Measurements from ENCODE around the gene DOCK3. TPM values are rescaled to one million over a fixed set of nuclear protein-coding genes. Genes with fewer than 3 reads are reported as not detected.
"Not testable (repeated sequence)": the region's sequence is repeated elsewhere in the genome, so short reads cannot be mapped to it uniquely, and the experiment has no call there.

DOCK3 gene
- total RNA-seq, 1 experiment from 2014 or later, result 0.47 TPM

DNA sequence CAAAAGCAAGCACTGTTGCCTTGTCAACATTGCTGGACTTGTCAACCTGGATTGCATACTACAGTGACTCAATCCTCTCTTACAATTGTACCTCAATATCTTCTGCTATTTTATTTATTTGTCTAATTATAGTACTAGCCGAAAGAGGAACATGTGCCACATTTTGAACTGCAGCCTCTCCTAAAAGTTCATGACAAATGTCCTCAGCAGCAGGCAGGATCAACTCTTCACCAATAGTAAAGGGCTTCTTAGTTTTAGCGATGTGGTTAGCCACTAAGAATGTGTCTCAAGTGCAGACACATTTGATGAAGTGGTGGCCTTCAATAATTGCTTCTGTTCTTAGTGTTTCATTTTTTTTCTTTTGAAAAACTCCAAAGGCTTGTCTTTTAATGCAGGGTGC is 13.2 kb downstream of the DOCK3 start:
- H3K9me3 ChIP-seq (ENCODE audit: low read depth, low read length, poor library complexity, severe bottlenecking), result no peaks in the 10 kb centered on the region
- no peaks in the 10 kb centered on the region for H3K4me1 ChIP-seq (ENCODE audit: insufficient read depth, low read length, poor library complexity, severe bottlenecking)
- POLR2A ChIA-PET (ENCODE audit: low non-redundant PET), result no interaction called here
- DNase-seq (ENCODE audit: low spot score), result no peak
- intact Hi-C loops (cut with micrococcal nuclease; ENCODE audit: unreplicated experiment), result no loop called here
- no peak for TF ChIP-seq EZH2 (IDR thresholded peaks at IDR 0.05; ENCODE audit: borderline replicate concordance, low read depth, low read length, poor library complexity, severe bottlenecking)
- no peak for TF ChIP-seq CTCF (conservative IDR thresholded peaks at IDR 0.05; ENCODE audit: low read depth, low read length)
- BruUV-seq (replicated peaks), result no TSS peak
- H3K27ac ChIP-seq (ENCODE audit: low read depth, low read length, poor library complexity, severe bottlenecking), result no peak overlapping the region
- no peak overlapping the region for H3K4me3 ChIP-seq (ENCODE audit: low read depth, low read length, poor library complexity, severe bottlenecking)
- CTCF ChIA-PET, result no interaction called here
- H3K27me3 ChIP-seq (replicated peaks; ENCODE audit: insufficient read depth, low read depth, low read length, poor library complexity), result peaks cover 7% of the 10 kb centered on the region
- H3K36me3 ChIP-seq (ENCODE audit: insufficient read depth, low read length, poor library complexity, severe bottlenecking), result no peaks in the 10 kb centered on the region

- CTCF ChIA-PET; DNase-seq (ENCODE audit: low spot score); H3K27me3 ChIP-seq (replicated peaks; ENCODE audit: insufficient read depth, low read depth, low read length, poor library complexity); POLR2A ChIA-PET (ENCODE audit: low non-redundant PET); H3K27ac ChIP-seq (ENCODE audit: low read depth, low read length, poor library complexity, severe bottlenecking); H3K9me3 ChIP-seq (ENCODE audit: low read depth, low read length, poor library complexity, severe bottlenecking); H3K36me3 ChIP-seq (ENCODE audit: insufficient read depth, low read length, poor library complexity, severe bottlenecking); BruUV-seq (replicated peaks); intact Hi-C loops (cut with micrococcal nuclease; ENCODE audit: unreplicated experiment); H3K4me1 ChIP-seq (ENCODE audit: insufficient read depth, low read length, poor library complexity, severe bottlenecking); H3K4me3 ChIP-seq (ENCODE audit: low read depth, low read length, poor library complexity, severe bottlenecking): not testable (repeated sequence)
Observed at GRCh38 chr3:50688602-50689001, 13.9 kb downstream of the DOCK3 start.

DNA sequence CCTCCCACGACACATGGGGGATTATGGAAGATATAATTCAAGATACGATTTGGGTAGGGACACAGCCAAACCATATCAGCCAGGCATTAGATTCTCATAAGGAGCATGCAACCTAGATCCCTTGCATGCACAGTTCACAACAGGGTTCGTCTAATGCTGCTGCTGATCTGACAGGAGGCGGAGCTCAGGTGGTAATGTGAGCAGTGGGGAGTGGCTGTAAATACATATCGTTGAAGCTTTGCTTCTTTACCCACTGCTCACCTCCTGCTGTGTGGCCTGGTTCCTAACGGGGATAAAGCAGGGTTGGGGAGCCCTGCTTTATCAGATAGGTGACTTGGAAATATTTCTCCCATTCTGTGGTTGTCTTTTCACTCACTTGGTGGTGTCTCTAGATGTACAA is 14.8 kb downstream of the DOCK3 start:
- Histone ChIP-seq H3K27me3 (replicated peaks; ENCODE audit: insufficient read depth, low read depth, low read length, poor library complexity) (peaks cover 2% of the 10 kb centered on the region), H3K4me1 (ENCODE audit: insufficient read depth, low read length, poor library complexity, severe bottlenecking) (no peaks in the 10 kb centered on the region), H3K4me3 (ENCODE audit: low read depth, low read length, poor library complexity, severe bottlenecking) (no peak overlapping the region), H3K9me3 (ENCODE audit: low read depth, low read length, poor library complexity, severe bottlenecking) (no peaks in the 10 kb centered on the region), H3K27ac (ENCODE audit: low read depth, low read length, poor library complexity, severe bottlenecking) (no peak overlapping the region), H3K36me3 (ENCODE audit: insufficient read depth, low read length, poor library complexity, severe bottlenecking) (no peaks in the 10 kb centered on the region)
- intact Hi-C loops (cut with micrococcal nuclease; ENCODE audit: unreplicated experiment), result no loop called here
- DNase-seq (ENCODE audit: low spot score), result no peak
- TF ChIP-seq CTCF (conservative IDR thresholded peaks at IDR 0.05; ENCODE audit: low read depth, low read length), result no peak
- TF ChIP-seq EZH2 (IDR thresholded peaks at IDR 0.05; ENCODE audit: borderline replicate concordance, low read depth, low read length, poor library complexity, severe bottlenecking), result no peak
- ChIA-PET CTCF (no interaction called here), POLR2A (ENCODE audit: low non-redundant PET) (no interaction called here)
- no TSS peak for BruUV-seq (replicated peaks)

DNA sequence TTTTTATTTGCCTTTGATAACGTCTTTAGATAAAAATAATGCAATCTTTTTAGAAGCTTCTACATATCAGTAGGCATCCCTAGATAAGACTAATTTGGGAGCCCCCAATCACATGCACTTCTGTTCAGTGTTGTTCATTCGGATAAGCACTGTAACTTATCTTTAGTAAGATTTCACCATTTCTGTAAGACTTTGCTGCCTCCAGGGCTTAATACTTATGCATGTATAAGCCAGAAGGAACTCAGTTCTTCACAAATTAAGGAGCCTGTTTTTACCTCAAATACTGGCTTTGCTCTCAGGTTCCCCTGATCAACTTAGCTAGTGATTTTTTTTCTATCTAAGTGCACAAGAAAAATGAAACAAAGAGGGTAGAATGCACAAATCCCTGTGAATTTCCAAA is 20.3 kb downstream of the DOCK3 start:
- intact Hi-C loops (cut with micrococcal nuclease; ENCODE audit: unreplicated experiment), result no loop called here
- POLR2A ChIA-PET (ENCODE audit: low non-redundant PET), result no interaction called here
- no TSS peak for BruUV-seq (replicated peaks)
- no peak overlapping the region for H3K27ac ChIP-seq (ENCODE audit: low read depth, low read length, poor library complexity, severe bottlenecking)
- H3K4me1 ChIP-seq (ENCODE audit: insufficient read depth, low read length, poor library complexity, severe bottlenecking), result no peaks in the 10 kb centered on the region
- DNase-seq (ENCODE audit: low spot score), result no peak
- no peaks in the 10 kb centered on the region for H3K9me3 ChIP-seq (ENCODE audit: low read depth, low read length, poor library complexity, severe bottlenecking)
- CTCF ChIA-PET, result no interaction called here
- TF ChIP-seq CTCF (conservative IDR thresholded peaks at IDR 0.05; ENCODE audit: low read depth, low read length), result no peak
- no peaks in the 10 kb centered on the region for H3K36me3 ChIP-seq (ENCODE audit: insufficient read depth, low read length, poor library complexity, severe bottlenecking)
- no peak overlapping the region for H3K4me3 ChIP-seq (ENCODE audit: low read depth, low read length, poor library complexity, severe bottlenecking)
- no peaks in the 10 kb centered on the region for H3K27me3 ChIP-seq (replicated peaks; ENCODE audit: insufficient read depth, low read depth, low read length, poor library complexity)
